GM19467 (cell line): Measurements from ENCODE around the gene SGMS1.
"Not testable (repeated sequence)": the region's sequence is repeated elsewhere in the genome, so short reads cannot be mapped to it uniquely, and the experiment has no call there.

ENCODE experiments used
- ATAC-seq: cut with Tn5 transposase; IDR thresholded peaks from one replicate; pipeline ENCODE4 v1.9.1; 2021; ENCODE audit warnings: mild to moderate bottlenecking, moderate library complexity; ENCODE audit not compliant: unreplicated experiment

The SGMS1 gene

GRCh38 chr10:50541921-50542320 is 81.8 kb downstream of the SGMS1 start:
- ATAC-seq: no peak

DNA sequence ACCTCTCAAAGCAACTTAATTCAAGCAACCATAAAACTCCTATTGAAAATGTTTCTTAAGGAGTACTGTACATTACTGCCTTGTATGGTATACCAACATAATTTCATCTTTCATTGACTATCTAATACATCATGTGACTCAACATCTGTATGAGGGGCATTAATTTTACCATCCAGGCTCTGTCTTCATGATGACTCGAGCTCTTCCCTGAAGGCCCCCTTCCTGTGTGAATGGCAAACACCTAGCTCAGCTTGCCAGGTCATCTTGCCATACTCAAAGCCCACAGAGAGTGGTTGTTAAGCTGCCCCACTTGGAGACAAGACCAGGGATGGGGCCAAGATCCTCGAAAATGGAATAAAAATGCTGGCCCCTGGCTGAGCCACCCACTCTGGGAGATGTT is 82.4 kb downstream of the SGMS1 start:
- ATAC-seq: no peak

DNA sequence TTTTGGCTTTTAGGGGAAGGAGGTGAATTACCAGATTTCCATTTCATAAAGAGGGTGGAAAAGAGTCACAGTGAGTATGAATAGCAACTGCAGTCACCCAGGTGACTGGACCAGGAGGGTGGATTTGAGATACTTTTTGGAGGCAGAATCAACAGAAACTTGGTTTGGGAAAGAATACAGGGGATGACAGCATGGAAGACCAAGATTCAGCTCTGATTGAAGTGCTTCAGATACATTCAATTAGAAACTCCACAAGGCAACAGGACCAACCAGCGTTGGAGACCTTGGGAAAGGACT is 83.0 kb downstream of the SGMS1 start:
- ATAC-seq: peak; percentile 3

DNA sequence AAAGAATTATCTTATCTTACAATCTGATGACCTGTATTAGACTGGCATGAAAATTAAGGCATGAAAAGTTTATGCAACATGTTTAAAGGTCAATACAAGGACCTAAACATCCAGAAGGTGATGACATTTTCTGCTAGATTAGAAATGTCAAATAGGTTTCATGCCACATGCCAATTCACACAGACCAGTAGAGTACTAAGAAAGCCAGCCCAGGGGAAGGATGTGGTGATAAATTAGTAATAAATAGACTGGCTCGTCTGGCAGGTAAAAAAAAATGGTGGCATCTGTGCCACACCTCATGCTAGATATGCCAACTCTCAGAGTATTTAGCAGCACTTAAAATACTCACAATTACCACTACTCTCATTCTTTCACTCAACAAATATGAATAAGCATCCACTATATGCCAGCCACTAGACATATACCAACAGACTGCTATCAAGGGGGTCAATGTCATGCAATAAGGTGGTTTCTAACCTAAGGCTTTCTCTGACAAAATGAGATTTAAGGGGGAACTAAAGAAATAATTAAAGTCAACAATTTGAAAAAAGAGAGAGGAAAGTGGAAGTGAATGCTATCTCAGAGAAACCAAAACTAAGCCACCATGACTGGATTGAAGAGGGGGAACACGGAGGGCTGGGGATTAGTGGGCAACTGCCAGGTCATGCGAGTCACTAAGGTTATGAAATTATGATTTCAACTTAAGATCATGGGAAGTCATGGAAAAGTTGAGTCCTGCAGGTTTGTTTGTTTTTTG is 83.5 kb downstream of the SGMS1 start:
- ATAC-seq: peak; percentile 44

- no peak for ATAC-seq
Observed at GRCh38 chr10:50538555-50539398, 85.0 kb downstream of the SGMS1 start.

- ATAC-seq: no peak
Observed at GRCh38 chr10:50536617-50537240, 87.0 kb downstream of the SGMS1 start.

DNA sequence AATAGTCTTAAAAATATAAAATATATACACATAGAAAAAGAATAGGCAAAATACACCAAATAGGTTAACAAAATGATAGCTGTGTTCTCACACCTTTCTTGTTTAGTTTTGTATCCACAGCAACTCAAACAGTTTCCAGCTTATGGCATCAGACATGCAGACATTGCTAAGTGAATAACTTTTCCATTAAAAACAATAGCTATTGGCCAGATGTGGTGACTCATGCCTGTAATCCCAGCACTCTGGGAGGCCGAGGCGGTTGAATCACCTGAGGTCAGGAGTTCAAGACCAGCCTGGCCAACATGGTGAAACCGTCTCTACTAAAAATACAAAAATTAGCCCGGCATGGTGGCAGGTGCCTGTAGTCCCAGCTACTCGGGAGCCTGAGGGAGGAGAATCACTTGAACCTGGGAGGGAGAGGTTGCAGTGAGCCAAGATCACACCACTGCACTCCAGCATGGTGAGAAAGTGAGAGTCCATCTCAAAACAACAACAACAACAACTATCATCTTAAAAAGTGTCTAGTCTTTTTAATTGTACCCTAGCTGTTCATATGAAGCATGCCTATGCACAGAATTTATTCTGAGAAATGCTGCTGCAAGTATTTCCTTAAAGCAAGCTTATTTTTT is 88.9 kb downstream of the SGMS1 start:
- not testable (repeated sequence) for ATAC-seq

DNA sequence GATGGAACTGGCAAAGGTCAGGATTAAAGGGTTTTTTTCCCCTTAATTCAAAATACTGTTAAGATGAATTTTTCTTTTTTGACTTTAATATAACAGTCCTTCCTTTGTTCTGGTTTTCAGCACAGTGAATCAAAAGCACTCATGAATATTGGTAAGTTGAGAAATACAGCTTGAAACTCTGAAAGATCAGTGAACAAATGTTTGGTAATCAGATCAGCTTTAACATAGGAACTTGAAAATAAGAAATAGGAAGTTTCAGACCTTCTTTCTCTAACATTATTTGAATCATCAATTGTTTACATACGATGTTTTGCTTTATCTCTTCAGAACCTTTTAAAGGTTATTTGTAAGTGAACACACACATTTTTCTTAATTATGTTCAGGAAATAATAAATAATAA is 90.5 kb downstream of the SGMS1 start:
- no peak for ATAC-seq

- ATAC-seq: no peak
Observed at GRCh38 chr10:50531388-50532077, 92.2 kb downstream of the SGMS1 start.

- no peak for ATAC-seq
Observed at GRCh38 chr10:50529660-50530059, 94.1 kb downstream of the SGMS1 start.

DNA sequence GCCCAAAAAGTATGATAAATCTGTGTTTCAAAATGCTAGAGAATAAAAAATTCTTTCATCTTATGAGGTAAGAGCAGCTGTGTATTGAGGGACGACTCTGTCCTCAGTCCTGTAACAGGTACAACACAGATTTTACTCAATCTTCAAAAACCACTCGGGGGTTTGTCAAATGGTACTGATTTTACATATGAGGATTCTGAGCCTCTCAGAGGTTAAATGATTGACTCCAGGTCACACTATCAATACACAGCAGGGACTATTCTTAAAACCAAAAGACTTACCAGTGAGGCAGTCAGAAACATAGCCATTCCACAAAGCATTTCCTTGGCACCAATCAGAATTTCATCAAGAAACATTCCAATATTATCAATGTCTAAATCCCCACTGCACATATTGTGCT is 95.5 kb downstream of the SGMS1 start:
- no peak for ATAC-seq

DNA sequence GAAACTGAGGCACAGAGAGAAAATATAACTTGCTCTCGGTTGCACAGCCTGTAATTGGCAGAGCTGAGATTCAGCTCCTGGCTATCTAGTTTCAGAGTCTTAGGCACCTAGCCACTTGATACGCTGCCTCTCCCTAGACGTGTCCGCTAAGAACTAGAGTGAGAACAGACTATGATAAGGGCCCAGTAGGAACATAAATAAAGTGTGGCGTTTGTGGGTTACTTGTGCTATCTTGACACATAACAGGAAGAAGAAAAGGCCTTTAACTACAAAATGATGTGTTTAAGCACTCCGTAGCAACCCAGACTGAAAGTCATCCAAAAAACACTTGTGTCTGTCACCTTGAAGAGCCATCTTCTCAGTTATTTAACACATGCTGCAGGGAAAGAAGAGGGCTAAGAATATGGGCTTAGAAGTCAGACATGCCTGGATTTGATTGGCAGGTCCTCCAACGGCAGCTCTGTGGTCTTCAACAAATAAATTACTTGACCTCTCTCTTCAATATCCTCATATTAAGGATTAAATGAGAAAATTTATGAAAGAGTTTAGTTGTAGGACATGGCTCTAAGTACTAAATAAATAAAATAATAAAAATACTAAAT is 96.2 kb downstream of the SGMS1 start:
- no peak for ATAC-seq

GRCh38 chr10:50526185-50526584 is 97.6 kb downstream of the SGMS1 start:
- ATAC-seq: no peak

DNA sequence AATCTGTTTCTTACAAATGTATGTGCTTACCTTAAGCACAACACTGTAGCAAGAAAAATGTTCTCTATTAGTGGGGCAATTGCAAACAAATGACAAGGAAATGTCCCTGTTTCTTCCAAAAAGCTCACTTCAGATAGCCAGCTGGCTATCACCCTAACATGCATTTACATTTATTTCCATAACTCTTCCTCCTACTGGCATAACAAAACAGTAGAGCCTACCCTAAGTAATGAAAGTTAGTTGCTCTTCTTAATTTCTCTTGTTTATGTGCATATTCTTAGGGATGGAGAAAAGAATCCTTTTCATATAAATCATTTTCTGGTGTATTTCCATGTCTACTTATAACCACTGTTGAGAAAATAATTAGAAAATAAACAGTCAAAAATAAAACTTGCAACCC is 100.4 kb downstream of the SGMS1 start:
- no peak for ATAC-seq

DNA sequence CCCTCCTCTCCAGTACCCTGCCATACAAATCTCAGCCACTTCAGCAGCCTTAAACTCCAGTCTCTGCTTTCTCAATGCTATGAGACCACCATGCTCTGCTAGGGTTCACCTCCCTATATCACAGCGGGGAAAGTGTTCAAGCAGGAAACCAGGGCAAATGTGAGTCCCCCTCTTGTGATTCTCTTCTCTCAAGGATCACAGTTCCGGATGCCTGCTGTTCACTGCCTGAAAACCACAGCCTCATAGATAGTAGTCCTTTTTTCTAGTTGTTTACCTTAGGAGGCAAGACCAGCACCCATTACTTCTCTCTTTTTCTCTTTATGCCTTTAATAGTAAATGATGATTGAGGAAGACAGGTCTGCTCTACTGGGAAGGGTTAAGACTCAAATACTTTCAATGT is 100.8 kb downstream of the SGMS1 start:
- ATAC-seq: no peak

- ATAC-seq: no peak
Observed at GRCh38 chr10:50520115-50520514, 103.6 kb downstream of the SGMS1 start.

GRCh38 chr10:50517626-50518025 is 106.1 kb downstream of the SGMS1 start:
- no peak for ATAC-seq

DNA sequence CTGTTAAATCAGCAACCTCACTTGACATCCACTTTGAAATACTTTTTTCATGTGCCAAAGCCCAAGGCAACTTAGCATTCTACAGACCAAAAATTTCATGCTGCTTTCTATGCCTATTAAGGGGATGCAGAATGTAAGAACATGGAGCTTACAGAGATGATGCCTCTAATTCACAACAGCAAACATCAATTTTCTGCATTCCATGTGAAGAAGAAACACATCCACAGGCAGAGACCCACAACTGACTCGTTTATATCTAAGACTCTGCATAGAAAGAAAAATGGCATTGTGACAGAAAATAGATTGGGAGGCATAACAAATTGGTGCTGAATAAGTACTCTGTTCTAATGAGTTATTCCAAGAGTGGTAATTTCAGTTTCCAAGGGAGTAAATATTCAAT is 107.6 kb downstream of the SGMS1 start:
- no peak for ATAC-seq

GRCh38 chr10:50515420-50515819 is 108.3 kb downstream of the SGMS1 start:
- ATAC-seq: no peak

- ATAC-seq: no peak
Observed at GRCh38 chr10:50514995-50515394, 108.8 kb downstream of the SGMS1 start.

DNA sequence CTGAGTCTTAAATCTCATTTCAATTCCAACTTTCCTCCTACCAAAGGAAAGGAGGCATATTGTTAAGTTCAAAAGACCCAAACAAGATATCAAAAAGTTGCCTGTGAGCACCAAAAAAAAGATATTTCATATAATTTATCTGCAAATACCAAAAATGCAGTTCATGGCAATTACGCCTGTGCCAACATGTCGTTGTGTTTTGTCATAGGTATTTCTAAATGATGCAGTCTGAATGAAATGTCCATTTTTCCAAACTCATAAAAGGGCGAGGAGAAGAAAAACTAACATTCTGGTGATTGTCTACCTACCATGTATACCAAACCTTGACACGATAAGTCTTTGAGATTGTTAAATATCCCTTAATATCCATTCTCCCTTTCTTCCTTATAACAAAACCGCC is 109.8 kb downstream of the SGMS1 start:
- no peak for ATAC-seq
